GM13976 (cell line): Measurements from ENCODE around the gene MAP3K3.

Experiments used
- DNase-seq: peaks from one replicate; pipeline ENCODE4 v3.0.0; 2012; ENCODE audit warnings: low spot score
- in situ Hi-C: fragments of 300-500 bp; cut with MboI; formaldehyde crosslinking; loops from one replicate; pipeline ENCODE4 v1.12.0; 2022; ENCODE audit warnings: low sequenced_read_pairs, mixed read lengths, inconsistent platforms; ENCODE audit not compliant: unreplicated experiment
- TF ChIP-seq, protein P1 (sequence below): IDR thresholded peaks from 2 replicates; pipeline ENCODE4 v1.5.1; 2012; ENCODE audit warnings: borderline replicate concordance, mild to moderate bottlenecking; ENCODE audit not compliant: insufficient read depth; ENCODE audit errors: extremely low read depth, missing control alignments, control extremely low read depth

The MAP3K3 gene

GRCh38 chr17:63647065-63647725 is 25.0 kb downstream of the MAP3K3 start:
- DNase-seq, result no peak
- in situ Hi-C loops, result no loop called here
- TF ChIP-seq, protein P1, sequence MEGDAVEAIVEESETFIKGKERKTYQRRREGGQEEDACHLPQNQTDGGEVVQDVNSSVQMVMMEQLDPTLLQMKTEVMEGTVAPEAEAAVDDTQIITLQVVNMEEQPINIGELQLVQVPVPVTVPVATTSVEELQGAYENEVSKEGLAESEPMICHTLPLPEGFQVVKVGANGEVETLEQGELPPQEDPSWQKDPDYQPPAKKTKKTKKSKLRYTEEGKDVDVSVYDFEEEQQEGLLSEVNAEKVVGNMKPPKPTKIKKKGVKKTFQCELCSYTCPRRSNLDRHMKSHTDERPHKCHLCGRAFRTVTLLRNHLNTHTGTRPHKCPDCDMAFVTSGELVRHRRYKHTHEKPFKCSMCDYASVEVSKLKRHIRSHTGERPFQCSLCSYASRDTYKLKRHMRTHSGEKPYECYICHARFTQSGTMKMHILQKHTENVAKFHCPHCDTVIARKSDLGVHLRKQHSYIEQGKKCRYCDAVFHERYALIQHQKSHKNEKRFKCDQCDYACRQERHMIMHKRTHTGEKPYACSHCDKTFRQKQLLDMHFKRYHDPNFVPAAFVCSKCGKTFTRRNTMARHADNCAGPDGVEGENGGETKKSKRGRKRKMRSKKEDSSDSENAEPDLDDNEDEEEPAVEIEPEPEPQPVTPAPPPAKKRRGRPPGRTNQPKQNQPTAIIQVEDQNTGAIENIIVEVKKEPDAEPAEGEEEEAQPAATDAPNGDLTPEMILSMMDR, result no peak

- DNase-seq, result no peak
- in situ Hi-C loops, result no loop called here
- TF ChIP-seq, protein P1, result no peak
Observed at GRCh38 chr17:63647936-63648335, 25.7 kb downstream of the MAP3K3 start.

DNA sequence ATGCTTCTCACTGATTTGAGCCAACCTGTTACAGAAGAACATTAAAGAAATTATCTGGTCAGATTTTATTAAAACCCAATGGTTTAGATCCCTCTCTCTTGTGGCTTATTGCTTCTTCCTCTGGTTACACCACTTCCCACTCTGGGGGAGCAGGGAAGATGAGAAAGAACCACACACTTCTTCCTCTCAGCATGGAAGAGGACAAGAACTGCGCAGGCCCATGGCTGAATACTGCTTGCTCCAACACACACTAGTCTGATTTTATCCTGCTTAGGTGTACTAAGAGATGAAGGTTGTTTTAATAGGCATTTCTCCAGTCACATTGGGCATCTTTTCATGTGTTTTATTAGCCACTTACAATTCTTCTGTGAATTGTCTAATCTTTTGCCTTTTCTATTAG is 27.6 kb downstream of the MAP3K3 start:
- TF ChIP-seq, protein P1, result no peak
- in situ Hi-C loops, result no loop called here
- DNase-seq, result no peak

DNA sequence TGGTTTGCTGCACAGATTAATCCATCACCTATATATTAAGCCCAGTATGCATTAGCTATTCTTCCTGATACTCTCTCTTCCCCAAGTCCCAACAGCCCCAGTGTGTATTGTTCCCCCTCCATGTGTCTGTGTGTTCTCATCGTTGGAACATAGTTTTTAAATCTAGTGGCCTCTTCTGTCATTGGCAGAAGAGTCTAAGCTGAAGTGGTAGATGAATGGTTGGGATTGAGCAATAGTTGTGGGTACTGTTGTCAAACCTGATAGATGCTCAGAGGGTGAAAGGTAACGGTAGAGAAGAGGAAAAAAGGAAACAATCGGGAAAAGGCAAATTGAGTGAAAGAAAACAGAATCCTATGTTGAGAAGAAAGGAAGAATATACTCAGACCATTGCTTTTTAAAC is 29.9 kb downstream of the MAP3K3 start:
- TF ChIP-seq, protein P1, result no peak
- in situ Hi-C loops, result no loop called here
- DNase-seq, result no peak

DNA sequence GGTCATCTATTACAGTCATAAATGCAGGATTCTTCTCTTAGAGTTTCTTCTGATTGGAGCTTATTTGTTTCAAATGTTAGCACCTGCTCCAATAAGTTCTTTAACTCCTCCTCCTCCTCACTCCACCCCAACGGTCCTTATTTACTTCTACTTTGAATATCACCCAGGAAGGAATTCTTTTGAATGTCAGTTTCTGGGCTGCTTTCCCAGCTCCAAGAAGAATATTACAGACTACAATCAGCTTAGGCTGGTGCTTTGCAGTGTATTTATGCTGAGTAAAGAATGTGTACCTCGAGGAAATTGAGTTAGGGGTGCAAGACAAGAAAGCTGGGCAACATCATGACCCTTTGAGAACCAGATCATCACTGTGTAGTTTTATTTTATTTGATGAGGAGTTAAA is 30.8 kb downstream of the MAP3K3 start:
- in situ Hi-C loops, result no loop called here
- TF ChIP-seq, protein P1, result no peak
- DNase-seq, result no peak

DNA sequence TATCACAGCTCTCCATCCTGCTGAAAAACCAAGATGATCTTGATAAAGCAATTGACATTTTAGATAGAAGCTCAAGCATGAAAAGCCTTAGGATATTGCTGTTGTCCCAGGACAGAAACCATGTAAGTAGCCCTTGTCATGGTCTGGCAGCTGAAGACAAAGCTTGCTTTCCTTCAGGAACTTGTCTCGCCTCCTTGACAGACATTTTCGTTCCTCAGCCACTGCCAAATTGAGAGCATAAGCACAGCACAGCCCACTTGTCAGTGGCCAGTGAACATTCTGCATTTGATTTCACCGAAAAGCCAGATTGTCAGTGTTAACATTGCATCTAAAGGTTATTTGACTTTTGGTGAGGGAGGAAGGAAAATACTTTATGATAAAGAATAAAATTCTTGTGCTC is 35.6 kb downstream of the MAP3K3 start:
- DNase-seq, result no peak
- TF ChIP-seq, protein P1, result no peak
- in situ Hi-C loops, result no loop called here
